Testis (tissue), 3 donors: ENCODE measurements around the gene LBX2. TPM values are rescaled to one million over a fixed set of nuclear protein-coding genes. Genes with fewer than 3 reads are reported as not detected.

Source experiments
- DNase-seq: peaks from one replicate; pipeline ENCODE4 v3.0.0-alpha.2; 2019
- H3K27ac ChIP-seq, 2 donors: fragments of 200-600 bp; sonication (generic); one replicate each; pipeline ENCODE4 v1.5.1; 2019
- H3K27me3 ChIP-seq: fragments of 200-600 bp; sonication (generic); one replicate; pipeline ENCODE4 v1.5.1; 2019
- H3K36me3 ChIP-seq: fragments of 200-600 bp; sonication (generic); one replicate; pipeline ENCODE4 v1.5.1; 2017; ENCODE audit warnings: low read depth; ENCODE audit errors: missing control alignments
- H3K4me1 ChIP-seq: fragments of 200-600 bp; sonication (generic); one replicate; pipeline ENCODE4 v1.5.1; 2019
- H3K4me3 ChIP-seq, 2 donors: fragments of 200-600 bp; sonication (generic); one replicate each; pipeline ENCODE4 v1.5.1; 2017 to 2019
- H3K9me3 ChIP-seq: fragments of 200-600 bp; sonication (generic); one replicate; pipeline ENCODE4 v1.5.1; 2017
- POLR2A ChIP-seq: fragments of 450-650 bp; IDR thresholded peaks from one replicate; pipeline ENCODE4 v1.6.1; 2017; ENCODE audit warnings: antibody characterized with exemption, mild to moderate bottlenecking, moderate library complexity
- WGBS, 2 donors: methylation state at CpG; one replicate each; pipeline ENCODE4 v1.1.5; 2018; 5-methylcytosine and 5-hydroxymethylcytosine counted together
- intact Hi-C: fragments of 100-400 bp; cut with DNase I; formaldehyde crosslinking; loops from one replicate; pipeline ENCODE4 v1.15.1; 2023; ENCODE audit warnings: low total_unique reads
- polyA plus RNA-seq: library from polyadenylated mRNA; stranded (reverse); fragments of 350-450 nt; fragmentation: Illumina TruSeq; extraction: RNeasy Lipid Tissue Mini Kit (QIAGEN cat#74804); gene quantifications from one replicate; pipeline ENCODE4 v1.2.3, GENCODE V29; 2014; ENCODE audit warnings: low read depth, low replicate concordance; ENCODE audit not compliant: insufficient read depth
- total RNA-seq, 2 donors: library from RNA; depleted of rRNA; stranded (reverse); fragments of >200 nt; gene quantifications; one replicate each; pipeline ENCODE4 v1.2.3, GENCODE V29; 2016
- TF ChIP-seq, protein P1 (sequence below), 3 experiments: fragments of 450-650 bp in 2 of 3; fragments of 200-600 bp in 1 of 3; sonication (generic) in 1 of 3; IDR thresholded peaks; one replicate each; pipeline ENCODE4 v1.5.1; 2016 to 2019; ENCODE audit warnings: antibody characterized with exemption in 3 of 3, mild to moderate bottlenecking in 2 of 3, moderate library complexity in 1 of 3

Gene LBX2
- total and polyA plus RNA-seq, 3 donors from 2014 or later: 0.33 to 1.4 TPM; not detected in 1

- Histone ChIP-seq H3K27ac (no peak overlapping the region), H3K9me3 (no peaks in the 10 kb centered on the region), H3K27me3 (no peaks in the 10 kb centered on the region), H3K36me3 (peaks cover 4% of the 10 kb centered on the region), H3K4me1 (peaks cover 18% of the 10 kb centered on the region), H3K4me3 (no peak overlapping the region)
- no peak for DNase-seq
- intact Hi-C loops: no loop called here
- 51 to 62% methylated on average over 18 of the region's 18 CpGs for WGBS, 2 donors
- TF ChIP-seq POLR2A: no peak
- TF ChIP-seq, protein P1, sequence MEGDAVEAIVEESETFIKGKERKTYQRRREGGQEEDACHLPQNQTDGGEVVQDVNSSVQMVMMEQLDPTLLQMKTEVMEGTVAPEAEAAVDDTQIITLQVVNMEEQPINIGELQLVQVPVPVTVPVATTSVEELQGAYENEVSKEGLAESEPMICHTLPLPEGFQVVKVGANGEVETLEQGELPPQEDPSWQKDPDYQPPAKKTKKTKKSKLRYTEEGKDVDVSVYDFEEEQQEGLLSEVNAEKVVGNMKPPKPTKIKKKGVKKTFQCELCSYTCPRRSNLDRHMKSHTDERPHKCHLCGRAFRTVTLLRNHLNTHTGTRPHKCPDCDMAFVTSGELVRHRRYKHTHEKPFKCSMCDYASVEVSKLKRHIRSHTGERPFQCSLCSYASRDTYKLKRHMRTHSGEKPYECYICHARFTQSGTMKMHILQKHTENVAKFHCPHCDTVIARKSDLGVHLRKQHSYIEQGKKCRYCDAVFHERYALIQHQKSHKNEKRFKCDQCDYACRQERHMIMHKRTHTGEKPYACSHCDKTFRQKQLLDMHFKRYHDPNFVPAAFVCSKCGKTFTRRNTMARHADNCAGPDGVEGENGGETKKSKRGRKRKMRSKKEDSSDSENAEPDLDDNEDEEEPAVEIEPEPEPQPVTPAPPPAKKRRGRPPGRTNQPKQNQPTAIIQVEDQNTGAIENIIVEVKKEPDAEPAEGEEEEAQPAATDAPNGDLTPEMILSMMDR (IDR thresholded peaks at IDR 0.05): no peak
Observed at GRCh38 chr2:74501335-74502071, 2.1 kb upstream of the LBX2 start.

GRCh38 chr2:74500578-74500946 lies 1.2 kb upstream of the LBX2 start:
- Histone ChIP-seq H3K9me3 (no peaks in the 10 kb centered on the region), H3K27me3 (no peaks in the 10 kb centered on the region), H3K36me3 (peaks cover 4% of the 10 kb centered on the region), H3K4me3 (no peak overlapping the region), H3K4me1 (peaks cover 18% of the 10 kb centered on the region), H3K27ac (no peak overlapping the region)
- no peak for DNase-seq
- intact Hi-C loops: no loop called here
- no peak for TF ChIP-seq POLR2A
- TF ChIP-seq, protein P1 (IDR thresholded peaks at IDR 0.05): no peak

DNA sequence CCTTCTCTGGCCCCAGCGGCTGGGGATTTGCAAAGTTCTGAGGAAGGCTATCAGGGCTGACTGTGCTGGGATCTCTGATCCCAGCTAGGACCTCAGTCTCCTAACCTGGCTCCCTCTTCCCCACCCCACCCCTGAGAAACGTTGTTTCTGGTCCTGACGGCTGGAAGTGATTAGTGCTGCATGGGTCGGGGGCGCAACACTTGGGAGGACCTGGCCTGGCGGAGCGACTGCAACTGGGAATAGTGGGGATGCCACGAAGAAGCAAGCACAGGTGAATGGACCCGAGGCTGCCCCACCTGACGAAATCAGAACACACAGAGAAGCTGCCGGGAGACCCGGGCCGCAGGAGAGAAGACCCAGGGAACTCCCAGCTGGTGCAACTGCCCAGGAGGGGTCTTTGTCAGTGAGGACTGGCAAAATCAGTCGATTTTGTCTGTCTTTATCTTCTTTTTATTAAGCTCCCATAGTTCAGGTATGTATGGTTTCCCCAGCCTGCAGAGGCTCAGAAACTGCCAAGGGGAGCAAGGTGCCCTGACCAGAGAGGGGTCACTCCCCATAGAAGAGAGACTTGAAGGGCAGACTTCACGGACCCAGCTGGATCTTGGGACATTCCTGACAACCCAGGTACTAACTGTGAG lies 656 bp upstream of the LBX2 start:
- peaks cover 4% of the 10 kb centered on the region for H3K36me3 ChIP-seq
- no peak overlapping the region for H3K4me3 ChIP-seq
- TF ChIP-seq, protein P1 (IDR thresholded peaks at IDR 0.05): no peak
- no peak for TF ChIP-seq POLR2A
- H3K4me1 ChIP-seq: peaks cover 18% of the 10 kb centered on the region
- no peak for DNase-seq
- intact Hi-C loops: no loop called here
- no peaks in the 10 kb centered on the region for H3K9me3 ChIP-seq
- H3K27me3 ChIP-seq: no peaks in the 10 kb centered on the region
- H3K27ac ChIP-seq: no peak overlapping the region
- 37 to 38% methylated on average over 11 to 15 of the region's 15 CpGs for WGBS, 2 donors

GRCh38 chr2:74498500-74499266 lies 720 bp downstream of the LBX2 start:
- peak overlapping the region in 1 of 2 donors; percentile 32 for H3K4me3 ChIP-seq
- H3K9me3 ChIP-seq: no peaks in the 10 kb centered on the region
- intact Hi-C loops: no loop called here
- H3K36me3 ChIP-seq: no peaks in the 10 kb centered on the region
- no peaks in the 10 kb centered on the region for H3K27me3 ChIP-seq
- H3K4me1 ChIP-seq: peaks cover 18% of the 10 kb centered on the region
- TF ChIP-seq, protein P1 (IDR thresholded peaks at IDR 0.05): no peak
- no peak for TF ChIP-seq POLR2A
- no peak for DNase-seq
- 1 to 2% methylated on average over 39 to 41 of the region's 41 CpGs for WGBS, 2 donors
- H3K27ac ChIP-seq: no peak overlapping the region
